Measurements from ENCODE around the gene TDO2.

Gene TDO2

DNA sequence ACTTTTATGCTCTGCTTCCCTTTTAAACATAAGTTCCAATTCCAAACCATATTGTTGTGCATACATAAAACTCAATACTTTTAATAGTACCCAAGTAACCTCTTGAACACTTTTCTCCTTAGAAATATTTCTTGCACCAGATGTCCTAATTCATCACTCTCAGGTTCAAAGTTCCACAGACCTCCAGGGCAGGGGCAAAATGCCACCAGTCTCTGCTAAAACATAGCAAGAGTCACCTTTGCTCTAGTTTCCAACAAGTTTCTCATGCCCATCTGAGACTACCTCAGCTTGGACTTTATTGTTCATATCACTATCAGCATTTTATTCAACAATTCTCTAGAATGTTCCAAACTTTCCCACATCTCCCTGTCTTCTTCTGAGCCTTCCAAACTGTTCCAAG, 23.7 kb upstream of the TDO2 start:
- no peak for DNase-seq (ENCODE audit: extremely low read depth, low read depth)
- no peak for TF ChIP-seq CTCF (IDR thresholded peaks at IDR 0.05; ENCODE audit: low read depth, low read length)

DNA sequence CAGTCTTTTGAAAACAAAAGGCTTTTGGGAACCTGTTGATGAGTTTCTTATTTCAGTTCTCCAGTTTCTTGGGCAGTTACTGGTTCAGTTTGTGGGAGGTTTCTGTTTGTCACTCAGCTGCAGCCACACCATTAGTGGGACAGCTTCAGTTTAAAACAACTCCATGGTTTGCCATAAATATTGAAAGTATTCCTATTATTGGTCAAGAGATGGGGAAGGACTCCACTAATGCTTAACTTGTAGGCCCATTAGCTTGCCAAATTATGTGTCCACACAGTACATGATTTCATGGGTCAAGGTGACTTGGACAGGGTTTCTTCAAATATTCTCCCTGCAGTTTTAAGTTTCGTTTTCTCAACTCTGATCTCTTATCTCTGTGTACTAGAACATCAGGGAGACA, 21.9 kb upstream of the TDO2 start:
- no peak for TF ChIP-seq CTCF (IDR thresholded peaks at IDR 0.05; ENCODE audit: low read depth, low read length)
- no peak for DNase-seq (ENCODE audit: extremely low read depth, low read depth)

DNA sequence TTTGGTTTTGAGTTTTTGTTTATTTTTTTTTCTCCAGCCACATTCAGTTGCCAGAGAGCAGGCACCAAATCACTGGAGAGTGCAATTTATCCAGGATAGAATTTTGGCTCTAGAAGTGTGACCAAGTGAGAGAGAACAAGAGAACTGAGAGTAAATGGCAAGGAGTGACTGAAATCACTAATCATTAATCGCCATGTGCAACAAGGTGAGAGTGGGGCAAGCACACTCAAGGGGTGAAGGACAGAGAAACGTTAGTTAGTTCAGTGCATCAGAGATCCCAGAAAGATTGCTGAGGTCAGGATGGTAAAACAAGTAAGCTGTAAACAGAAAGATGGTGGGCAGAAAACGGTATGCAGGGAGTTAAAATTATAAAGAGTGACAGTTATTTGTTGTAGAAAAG, 19.6 kb upstream of the TDO2 start:
- no peak for DNase-seq (ENCODE audit: extremely low read depth, low read depth)
- no peak for TF ChIP-seq CTCF (IDR thresholded peaks at IDR 0.05; ENCODE audit: low read depth, low read length)

DNA sequence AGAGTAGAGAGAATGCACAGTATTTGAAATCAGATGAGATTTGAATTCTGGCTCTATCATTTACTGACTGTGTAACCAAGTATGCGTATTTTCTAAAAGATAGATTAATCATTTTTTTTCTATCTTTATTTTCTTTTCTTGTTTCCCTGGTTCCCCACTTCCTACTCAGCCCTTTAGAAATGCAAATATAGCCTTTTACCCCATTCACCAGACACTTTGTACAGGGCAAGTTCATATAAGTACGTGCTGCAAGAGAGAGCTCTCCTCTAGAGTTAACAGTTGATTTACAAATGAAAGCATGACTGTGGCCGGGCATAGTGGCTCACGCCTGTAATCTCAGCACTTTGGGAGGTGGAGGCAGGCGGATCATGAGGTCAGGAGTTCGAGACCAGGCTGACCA, 17.8 kb upstream of the TDO2 start:
- DNase-seq (ENCODE audit: extremely low read depth, low read depth): no peak
- no peak for TF ChIP-seq CTCF (IDR thresholded peaks at IDR 0.05; ENCODE audit: low read depth, low read length)

DNA sequence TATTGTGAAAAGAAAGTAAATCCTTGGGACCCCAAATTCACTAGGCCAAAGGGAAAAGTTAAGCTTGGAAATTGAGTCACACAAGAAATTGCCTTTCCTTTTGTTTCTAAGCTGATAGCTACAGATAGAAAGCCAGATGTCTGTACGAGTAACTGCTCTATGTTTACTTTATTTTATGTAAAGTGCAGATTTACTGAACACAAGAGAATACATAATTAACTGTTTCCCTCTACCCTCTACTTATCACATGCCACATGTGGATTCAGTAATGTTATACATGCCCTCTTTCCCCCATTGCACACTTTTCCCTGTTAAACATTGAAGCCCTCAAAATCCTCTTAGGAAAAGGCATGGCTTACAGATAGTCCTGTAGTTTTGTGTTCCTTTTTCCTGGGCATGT, 16.5 kb upstream of the TDO2 start:
- DNase-seq (ENCODE audit: extremely low read depth, low read depth): no peak

GRCh38 chr4:155887847-155888570, 15.5 kb upstream of the TDO2 start:
- TF ChIP-seq CTCF (IDR thresholded peaks at IDR 0.05; ENCODE audit: low read depth, low read length): no peak

More for the DNA sequence above, 16.5 kb upstream of the TDO2 start:
- no peak for TF ChIP-seq CTCF (IDR thresholded peaks at IDR 0.05; ENCODE audit: low read depth, low read length)

GRCh38 chr4:155889031-155889793, 14.3 kb upstream of the TDO2 start:
- no peak for TF ChIP-seq CTCF (IDR thresholded peaks at IDR 0.05; ENCODE audit: low read depth, low read length)
- DNase-seq (ENCODE audit: extremely low read depth, low read depth): peak; percentile 77

More at GRCh38 chr4:155887847-155888570, 15.5 kb upstream of the TDO2 start:
- DNase-seq (ENCODE audit: extremely low read depth, low read depth): no peak
